WI38 (cell line): ENCODE measurements around the gene FOXL1.

Experiments
- H3K4me3 ChIP-seq: 2 replicates; pipeline ENCODE4 v1.5.1; 2011; ENCODE audit warnings: low read depth, mild to moderate bottlenecking, control low read depth, low read length
- TF ChIP-seq, protein P1 (sequence below): IDR thresholded peaks from 2 replicates; pipeline ENCODE4 v1.5.1; 2012; ENCODE audit warnings: low read depth, mild to moderate bottlenecking, control low read depth, low read length

The FOXL1 gene

DNA sequence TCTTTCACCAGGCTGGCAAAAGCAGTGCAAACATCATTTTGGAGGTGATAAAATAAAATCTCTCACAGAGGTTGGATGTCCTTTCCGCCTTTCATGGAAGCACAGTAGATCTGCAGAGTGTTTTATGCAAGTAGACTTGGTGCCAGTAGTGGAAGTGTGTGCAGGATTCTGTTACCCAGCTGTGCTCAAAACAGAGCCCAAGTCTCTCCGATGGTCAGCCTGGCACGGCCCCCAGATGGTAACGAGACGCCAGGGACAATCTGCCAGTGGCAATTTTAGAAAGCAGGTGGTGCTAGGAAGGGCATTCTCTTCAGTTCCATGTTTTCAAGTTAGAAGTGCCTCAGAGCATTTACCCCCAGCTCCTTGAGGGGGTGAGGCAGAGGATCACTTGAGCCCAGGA is 21.8 kb upstream of the FOXL1 start:
- H3K4me3 ChIP-seq = no peak overlapping the region
- TF ChIP-seq, protein P1, sequence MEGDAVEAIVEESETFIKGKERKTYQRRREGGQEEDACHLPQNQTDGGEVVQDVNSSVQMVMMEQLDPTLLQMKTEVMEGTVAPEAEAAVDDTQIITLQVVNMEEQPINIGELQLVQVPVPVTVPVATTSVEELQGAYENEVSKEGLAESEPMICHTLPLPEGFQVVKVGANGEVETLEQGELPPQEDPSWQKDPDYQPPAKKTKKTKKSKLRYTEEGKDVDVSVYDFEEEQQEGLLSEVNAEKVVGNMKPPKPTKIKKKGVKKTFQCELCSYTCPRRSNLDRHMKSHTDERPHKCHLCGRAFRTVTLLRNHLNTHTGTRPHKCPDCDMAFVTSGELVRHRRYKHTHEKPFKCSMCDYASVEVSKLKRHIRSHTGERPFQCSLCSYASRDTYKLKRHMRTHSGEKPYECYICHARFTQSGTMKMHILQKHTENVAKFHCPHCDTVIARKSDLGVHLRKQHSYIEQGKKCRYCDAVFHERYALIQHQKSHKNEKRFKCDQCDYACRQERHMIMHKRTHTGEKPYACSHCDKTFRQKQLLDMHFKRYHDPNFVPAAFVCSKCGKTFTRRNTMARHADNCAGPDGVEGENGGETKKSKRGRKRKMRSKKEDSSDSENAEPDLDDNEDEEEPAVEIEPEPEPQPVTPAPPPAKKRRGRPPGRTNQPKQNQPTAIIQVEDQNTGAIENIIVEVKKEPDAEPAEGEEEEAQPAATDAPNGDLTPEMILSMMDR = no peak

DNA sequence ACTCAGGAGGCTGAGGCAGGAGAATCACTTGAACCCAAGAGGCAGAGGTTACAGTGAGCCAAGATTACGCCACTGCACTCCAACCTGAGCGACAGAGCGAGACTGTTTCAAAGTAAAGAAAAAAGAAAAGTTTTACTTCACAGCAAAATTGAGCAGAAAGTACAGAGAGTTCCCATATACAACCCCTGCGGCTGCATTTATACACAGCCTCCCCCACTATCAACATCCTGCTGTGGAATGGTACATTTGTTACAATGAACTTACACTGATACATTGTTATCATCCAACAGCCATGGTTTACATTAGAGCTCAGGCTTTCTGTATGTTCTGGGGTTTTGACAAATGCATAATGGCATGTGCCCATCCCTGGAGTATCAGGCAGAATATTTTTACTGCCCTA is 20.8 kb upstream of the FOXL1 start:
- TF ChIP-seq, protein P1 = no peak

DNA sequence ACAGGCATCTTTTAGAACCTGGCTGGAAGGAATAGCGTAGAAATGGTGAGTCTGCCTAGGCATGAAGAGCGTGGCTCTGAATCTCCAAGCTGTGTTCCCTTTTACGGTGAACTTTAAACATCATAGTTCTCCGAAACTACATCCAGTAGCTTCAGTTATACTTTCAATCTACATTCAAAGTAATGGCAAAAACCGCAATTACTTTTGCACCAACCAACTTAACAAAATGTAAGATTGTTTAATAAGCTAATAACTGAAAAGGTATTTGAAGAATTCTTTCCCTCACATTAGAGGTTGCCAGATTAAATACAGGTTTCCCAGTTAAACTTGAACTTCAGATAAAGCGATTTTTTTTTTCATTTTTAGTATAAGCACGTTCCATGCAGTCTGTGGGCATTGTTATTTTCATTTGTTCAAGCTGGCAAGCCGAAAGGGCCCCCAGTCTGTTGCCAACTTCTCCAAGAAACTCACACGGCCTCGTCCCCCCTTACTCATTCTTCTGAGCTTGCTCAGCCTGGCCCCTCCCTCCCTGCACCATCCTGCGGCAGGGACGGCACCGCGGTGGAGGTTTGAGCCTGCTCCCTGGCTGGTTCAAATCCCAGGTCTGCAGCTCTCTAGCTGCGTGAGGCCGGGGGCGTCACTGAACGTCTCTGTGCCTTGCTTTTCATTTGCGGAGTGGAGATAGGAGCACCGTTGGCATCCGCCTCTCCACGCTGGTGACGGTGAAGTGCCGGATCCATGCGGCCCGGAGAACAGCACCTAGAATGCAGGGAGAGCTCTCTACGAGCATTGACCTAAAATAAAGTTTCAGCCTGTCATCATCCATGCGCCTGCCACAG is 19.8 kb upstream of the FOXL1 start:
- no peak overlapping the region for H3K4me3 ChIP-seq
- TF ChIP-seq, protein P1 = no peak

More for the DNA sequence above, 20.8 kb upstream of the FOXL1 start:
- no peak overlapping the region for H3K4me3 ChIP-seq

- no peak overlapping the region for H3K4me3 ChIP-seq
- TF ChIP-seq, protein P1 = no peak
Observed at GRCh38 chr16:86559802-86560305, 18.5 kb upstream of the FOXL1 start.

GRCh38 chr16:86562356-86562755 is 16.0 kb upstream of the FOXL1 start:
- TF ChIP-seq, protein P1 = no peak
- no peak overlapping the region for H3K4me3 ChIP-seq

DNA sequence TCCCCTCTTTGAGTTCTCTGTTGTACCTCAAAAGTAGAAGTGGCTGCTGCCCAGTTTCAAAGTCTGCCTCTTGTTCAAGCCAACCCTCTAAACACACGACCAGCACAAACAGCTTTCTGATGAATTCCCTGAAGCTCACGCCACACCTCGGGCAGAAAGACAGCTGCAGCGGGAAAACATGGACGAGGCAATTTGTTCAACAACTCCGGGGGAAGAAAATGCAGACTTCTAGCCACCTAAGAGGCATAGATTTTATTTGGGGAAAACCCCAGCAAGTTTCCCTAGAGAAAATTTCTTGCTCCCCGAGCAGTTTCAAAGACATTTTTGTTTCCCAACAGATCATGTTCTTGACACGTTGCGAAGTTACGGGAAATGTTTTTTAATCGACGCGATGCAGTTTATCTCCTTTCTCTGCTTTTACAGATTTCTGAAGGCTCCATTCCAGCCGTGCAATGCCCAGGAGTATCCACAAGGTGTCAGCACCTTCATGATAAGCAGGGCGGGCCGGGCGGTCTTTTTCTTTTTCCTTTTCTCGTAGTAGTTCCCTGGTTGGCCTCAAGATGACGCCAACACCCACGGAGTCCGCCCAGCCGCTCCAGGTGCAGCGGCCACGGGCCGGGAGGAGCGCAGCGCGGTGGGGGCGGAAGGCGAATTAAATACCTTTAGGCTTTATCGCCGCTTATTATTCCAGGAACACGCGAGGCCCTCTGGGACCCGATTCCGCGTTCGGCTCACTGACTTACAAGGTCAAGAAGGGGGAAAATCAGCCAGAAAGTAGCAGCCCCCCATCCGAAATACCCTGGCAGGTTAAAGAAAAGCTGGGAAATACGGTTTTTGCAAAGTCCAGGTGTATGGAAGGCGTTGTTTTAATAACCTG is 14.6 kb upstream of the FOXL1 start:
- H3K4me3 ChIP-seq = peak overlapping the region; percentile 47
- TF ChIP-seq, protein P1 = peak; percentile 100
